HepG2 (cell line): ENCODE data around the gene STX4. TPM values are rescaled to one million over a fixed set of nuclear protein-coding genes. Genes with fewer than 3 reads are reported as not detected.

Experiments used
- CBX5 ChIP-seq: sonication (generic); formaldehyde crosslinking; IDR thresholded peaks from 2 replicates; pipeline ENCODE4 v1.4.0; 2020; ENCODE audit warnings: missing genetic modification reagents, borderline replicate concordance
- CHD2 ChIP-seq: IDR thresholded peaks from 2 replicates; pipeline ENCODE4 v1.6.1; 2011; ENCODE audit warnings: low read depth, low read length, improper control_type of control experiment
- MED13 ChIP-seq: sonication (generic); formaldehyde crosslinking; IDR thresholded peaks from 2 replicates; pipeline ENCODE4 v1.5.0; 2020; ENCODE audit warnings: missing genetic modification reagents
- RXRA ChIP-seq: sonication (generic); formaldehyde crosslinking; IDR thresholded peaks from 2 replicates; pipeline ENCODE4 v1.5.1; 2020; ENCODE audit warnings: missing genetic modification reagents
- ZNF530 ChIP-seq: sonication (generic); formaldehyde crosslinking; IDR thresholded peaks from 2 replicates; pipeline ENCODE4 v1.5.0; 2020; ENCODE audit warnings: low read depth, mild to moderate bottlenecking, missing genetic modification reagents
- ZNF570 ChIP-seq: sonication (generic); formaldehyde crosslinking; IDR thresholded peaks from 2 replicates; pipeline ENCODE4 v1.4.0; 2020; ENCODE audit warnings: mild to moderate bottlenecking, missing genetic modification reagents, borderline replicate concordance
- ZNF746 ChIP-seq: sonication (generic); formaldehyde crosslinking; IDR thresholded peaks from 2 replicates; pipeline ENCODE4 v1.8.0; 2022; ENCODE audit warnings: mild to moderate bottlenecking, missing genetic modification reagents
- ZSCAN20 ChIP-seq: sonication (generic); formaldehyde crosslinking; IDR thresholded peaks from 2 replicates; pipeline ENCODE4 v1.4.0; 2020; ENCODE audit warnings: missing genetic modification reagents, mild to moderate bottlenecking, borderline replicate concordance
- polyA plus RNA-seq, 8 experiments: library from polyadenylated mRNA; depleted of rRNA in 3 of 8; stranded (reverse) in 7 of 8; unstranded in 1 of 8; fragments of >200 nt; fragmentation: Illumina TruSeq in 4 of 8; extraction: Trizol in 4 of 8; gene quantifications; 2 replicates each; pipeline versions ENCODE4 v1.2.1 to v1.2.3, GENCODE V29; 2011 to 2016; ENCODE audit warnings: low read depth in 4 of 8, missing spikeins in 1 of 8, mixed read lengths in 1 of 8; ENCODE audit not compliant: insufficient read depth in 1 of 8
- total RNA-seq, 5 experiments: library from RNA; depleted of rRNA; stranded (reverse); fragments of >200 nt; fragmentation: Illumina TruSeq; extraction: Trizol; gene quantifications; 2 replicates each; pipeline ENCODE4 v1.2.3, GENCODE V29; 2016; ENCODE audit warnings: low read depth in 1 of 5
- TF ChIP-seq, protein P1 (sequence below): sonication (generic); formaldehyde crosslinking; IDR thresholded peaks from 2 replicates; pipeline ENCODE4 v1.4.0; 2020; ENCODE audit warnings: mild to moderate bottlenecking, missing genetic modification reagents
- TF ChIP-seq, protein P2 (sequence below), 2 experiments: fragments of 450-650 bp in 1 of 2; sonication (generic) in 1 of 2; formaldehyde crosslinking; IDR thresholded peaks; 2 replicates each; pipeline versions ENCODE4 v1.5.0 to v1.8.0; 2020 to 2022; ENCODE audit warnings: mild to moderate bottlenecking in 1 of 2, missing genetic modification reagents in 1 of 2
- TF ChIP-seq, protein P3 (sequence below): sonication (generic); formaldehyde crosslinking; IDR thresholded peaks from 2 replicates; pipeline ENCODE4 v1.5.0; 2020; ENCODE audit warnings: missing genetic modification reagents
- TF ChIP-seq, protein P4 (sequence below): sonication (generic); formaldehyde crosslinking; IDR thresholded peaks from 2 replicates; pipeline ENCODE4 v1.4.0; 2020; ENCODE audit warnings: mild to moderate bottlenecking, missing genetic modification reagents
- TF ChIP-seq, protein P5 (sequence below): sonication (generic); formaldehyde crosslinking; conservative IDR thresholded peaks from 2 replicates; pipeline ENCODE4 v1.8.0; 2022; ENCODE audit warnings: mild to moderate bottlenecking, moderate library complexity, missing genetic modification reagents
- TF ChIP-seq, protein P6 (sequence below): sonication (generic); formaldehyde crosslinking; IDR thresholded peaks from 2 replicates; pipeline ENCODE4 v1.8.0; 2022; ENCODE audit warnings: missing genetic modification reagents, low read depth, mild to moderate bottlenecking, borderline replicate concordance

The STX4 gene
- total and polyA plus RNA-seq, 2 of the 13 experiments (the other 11 are each of a cell fraction or from before 2014, with no cell fraction given): 29.2 to 34.6 TPM

DNA sequence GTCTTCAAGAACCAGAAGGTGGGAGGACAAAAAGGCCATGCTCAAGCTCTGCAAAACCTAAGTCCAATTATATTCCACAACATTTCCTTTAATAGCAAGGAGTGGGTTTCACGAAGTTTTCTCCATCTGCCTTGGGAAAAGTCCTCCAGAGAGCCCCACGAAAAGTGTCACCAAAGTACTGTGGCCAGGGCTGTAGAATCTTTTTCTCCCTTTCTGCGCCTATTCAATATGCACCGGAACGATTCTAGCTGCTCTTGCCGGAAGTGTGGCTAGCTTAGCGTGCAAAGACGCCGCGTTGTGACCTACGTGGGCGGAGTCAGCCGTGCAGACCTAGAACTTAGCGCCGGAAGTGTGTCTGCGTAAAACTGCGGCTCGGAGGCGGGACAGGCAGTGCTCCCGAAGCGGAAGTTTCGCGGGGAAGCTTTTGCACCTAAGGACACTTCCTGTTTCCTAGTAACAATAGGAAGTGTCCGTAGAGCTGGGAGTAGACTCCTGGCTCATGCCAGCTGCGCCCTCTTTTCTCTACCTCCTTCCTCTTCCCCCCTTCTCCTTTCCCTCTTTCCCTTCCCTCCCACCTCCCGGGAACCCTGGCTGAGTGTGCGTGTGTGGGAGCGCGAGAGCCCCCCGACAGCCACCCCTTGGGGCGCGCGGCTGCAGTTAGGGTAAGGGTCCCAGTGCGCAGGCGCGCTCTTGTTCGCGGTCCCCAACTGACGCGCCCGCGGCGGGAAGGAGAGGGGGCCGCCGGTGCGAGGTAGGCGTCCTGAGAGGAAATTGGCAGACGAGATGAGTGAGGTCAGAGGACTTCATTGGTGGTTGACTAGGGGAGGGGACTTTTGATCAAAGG, 40.8 kb downstream of the STX4 start, which contains the start of the genes ZNF646 and ZNF668 (continued):
- TF ChIP-seq, protein P1, sequence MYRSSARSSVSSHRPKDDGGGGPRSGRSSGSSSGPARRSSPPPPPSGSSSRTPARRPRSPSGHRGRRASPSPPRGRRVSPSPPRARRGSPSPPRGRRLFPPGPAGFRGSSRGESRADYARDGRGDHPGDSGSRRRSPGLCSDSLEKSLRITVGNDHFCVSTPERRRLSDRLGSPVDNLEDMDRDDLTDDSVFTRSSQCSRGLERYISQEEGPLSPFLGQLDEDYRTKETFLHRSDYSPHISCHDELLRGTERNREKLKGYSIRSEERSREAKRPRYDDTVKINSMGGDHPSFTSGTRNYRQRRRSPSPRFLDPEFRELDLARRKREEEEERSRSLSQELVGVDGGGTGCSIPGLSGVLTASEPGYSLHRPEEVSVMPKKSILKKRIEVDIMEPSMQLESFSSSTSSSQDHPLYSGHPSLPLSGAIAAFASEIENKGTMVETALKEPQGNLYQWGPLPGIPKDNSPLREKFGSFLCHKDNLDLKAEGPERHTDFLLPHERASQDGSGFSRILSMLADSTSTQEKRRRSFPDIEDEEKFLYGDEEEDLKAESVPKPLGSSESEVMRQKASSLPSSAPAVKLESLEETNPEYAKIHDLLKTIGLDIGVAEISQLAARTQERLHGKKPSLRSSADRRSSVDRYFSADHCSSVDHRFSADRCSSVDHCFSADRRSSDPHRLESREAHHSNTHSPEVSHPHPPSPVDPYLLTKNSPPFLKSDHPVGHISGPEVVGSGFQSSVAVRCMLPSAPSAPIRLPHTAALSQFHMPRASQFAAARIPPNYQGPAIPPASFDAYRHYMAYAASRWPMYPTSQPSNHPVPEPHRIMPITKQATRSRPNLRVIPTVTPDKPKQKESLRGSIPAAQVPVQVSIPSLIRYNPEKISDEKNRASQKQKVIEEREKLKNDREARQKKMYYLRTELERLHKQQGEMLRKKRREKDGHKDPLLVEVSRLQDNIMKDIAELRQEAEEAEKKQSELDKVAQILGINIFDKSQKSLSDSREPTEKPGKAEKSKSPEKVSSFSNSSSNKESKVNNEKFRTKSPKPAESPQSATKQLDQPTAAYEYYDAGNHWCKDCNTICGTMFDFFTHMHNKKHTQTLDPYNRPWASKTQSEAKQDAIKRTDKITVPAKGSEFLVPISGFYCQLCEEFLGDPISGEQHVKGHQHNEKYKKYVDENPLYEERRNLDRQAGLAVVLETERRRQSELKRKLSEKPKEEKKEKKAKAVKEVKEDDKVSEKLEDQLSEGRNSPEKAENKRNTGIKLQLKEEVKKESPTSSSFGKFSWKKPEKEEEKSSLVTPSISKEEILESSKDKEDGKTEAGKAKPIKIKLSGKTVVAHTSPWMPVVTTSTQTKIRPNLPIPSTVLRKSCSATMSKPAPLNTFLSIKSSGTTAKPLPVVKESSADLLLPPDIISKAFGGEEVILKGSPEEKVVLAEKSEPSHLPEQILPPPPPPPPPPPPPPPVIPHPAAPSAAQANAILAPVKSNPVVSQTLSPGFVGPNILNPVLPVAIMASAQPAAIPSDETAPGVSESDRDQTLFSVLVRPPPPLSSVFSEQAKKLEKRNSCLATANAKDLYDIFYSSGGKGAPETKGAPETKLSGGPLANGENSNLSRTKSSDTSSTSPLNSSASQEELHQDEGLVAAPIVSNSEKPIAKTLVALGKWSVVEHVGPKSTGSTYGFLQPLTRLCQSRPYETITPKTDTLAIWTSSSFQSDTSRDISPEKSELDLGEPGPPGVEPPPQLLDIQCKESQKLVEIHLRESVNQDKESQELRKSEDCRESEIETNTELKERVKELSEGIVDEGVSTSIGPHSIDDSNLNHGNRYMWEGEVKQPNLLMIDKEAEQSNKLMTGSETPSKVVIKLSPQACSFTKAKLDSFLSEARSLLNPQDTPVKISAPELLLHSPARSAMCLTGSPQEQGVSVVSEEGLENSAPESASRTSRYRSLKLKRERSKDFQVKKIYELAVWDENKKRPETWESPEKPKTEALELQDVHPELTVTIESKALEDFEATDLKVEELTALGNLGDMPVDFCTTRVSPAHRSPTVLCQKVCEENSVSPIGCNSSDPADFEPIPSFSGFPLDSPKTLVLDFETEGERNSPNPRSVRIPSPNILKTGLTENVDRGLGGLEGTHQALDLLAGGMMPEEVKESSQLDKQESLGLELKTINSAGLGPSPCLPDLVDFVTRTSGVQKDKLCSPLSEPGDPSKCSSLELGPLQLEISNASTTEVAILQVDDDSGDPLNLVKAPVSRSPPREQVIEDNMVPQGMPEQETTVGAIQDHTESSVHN (CRISPR knock-in tag): peak; percentile 91; the same call in 1 of the 2 replicates
- TF ChIP-seq MED13 (CRISPR knock-in tag) (peak; percentile 57; the same call in 1 of the 2 replicates), RXRA (CRISPR knock-in tag) (peak; percentile 58), ZNF570 (CRISPR knock-in tag) (no peak), ZNF746 (CRISPR knock-in tag) (0 out of 2 replicates have a peak, but pooled peaks have one; percentile 33), CBX5 (CRISPR knock-in tag) (peak; percentile 57; the same call in 1 of the 2 replicates), ZNF530 (no peak), CHD2 (no peak), ZSCAN20 (CRISPR knock-in tag) (peak; percentile 62; the same call in 1 of the 2 replicates)
- TF ChIP-seq, protein P2, sequence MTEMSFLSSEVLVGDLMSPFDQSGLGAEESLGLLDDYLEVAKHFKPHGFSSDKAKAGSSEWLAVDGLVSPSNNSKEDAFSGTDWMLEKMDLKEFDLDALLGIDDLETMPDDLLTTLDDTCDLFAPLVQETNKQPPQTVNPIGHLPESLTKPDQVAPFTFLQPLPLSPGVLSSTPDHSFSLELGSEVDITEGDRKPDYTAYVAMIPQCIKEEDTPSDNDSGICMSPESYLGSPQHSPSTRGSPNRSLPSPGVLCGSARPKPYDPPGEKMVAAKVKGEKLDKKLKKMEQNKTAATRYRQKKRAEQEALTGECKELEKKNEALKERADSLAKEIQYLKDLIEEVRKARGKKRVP (CRISPR knock-in tag; IDR thresholded peaks at IDR 0.05): peak in 1 of 2 experiments; percentile 10; a peak in 1 of 4 replicates
- TF ChIP-seq, protein P3, sequence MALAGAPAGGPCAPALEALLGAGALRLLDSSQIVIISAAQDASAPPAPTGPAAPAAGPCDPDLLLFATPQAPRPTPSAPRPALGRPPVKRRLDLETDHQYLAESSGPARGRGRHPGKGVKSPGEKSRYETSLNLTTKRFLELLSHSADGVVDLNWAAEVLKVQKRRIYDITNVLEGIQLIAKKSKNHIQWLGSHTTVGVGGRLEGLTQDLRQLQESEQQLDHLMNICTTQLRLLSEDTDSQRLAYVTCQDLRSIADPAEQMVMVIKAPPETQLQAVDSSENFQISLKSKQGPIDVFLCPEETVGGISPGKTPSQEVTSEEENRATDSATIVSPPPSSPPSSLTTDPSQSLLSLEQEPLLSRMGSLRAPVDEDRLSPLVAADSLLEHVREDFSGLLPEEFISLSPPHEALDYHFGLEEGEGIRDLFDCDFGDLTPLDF (CRISPR knock-in tag): peak; percentile 94
- TF ChIP-seq, protein P4, sequence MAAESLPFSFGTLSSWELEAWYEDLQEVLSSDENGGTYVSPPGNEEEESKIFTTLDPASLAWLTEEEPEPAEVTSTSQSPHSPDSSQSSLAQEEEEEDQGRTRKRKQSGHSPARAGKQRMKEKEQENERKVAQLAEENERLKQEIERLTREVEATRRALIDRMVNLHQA (CRISPR knock-in tag): no peak
- TF ChIP-seq, protein P5, sequence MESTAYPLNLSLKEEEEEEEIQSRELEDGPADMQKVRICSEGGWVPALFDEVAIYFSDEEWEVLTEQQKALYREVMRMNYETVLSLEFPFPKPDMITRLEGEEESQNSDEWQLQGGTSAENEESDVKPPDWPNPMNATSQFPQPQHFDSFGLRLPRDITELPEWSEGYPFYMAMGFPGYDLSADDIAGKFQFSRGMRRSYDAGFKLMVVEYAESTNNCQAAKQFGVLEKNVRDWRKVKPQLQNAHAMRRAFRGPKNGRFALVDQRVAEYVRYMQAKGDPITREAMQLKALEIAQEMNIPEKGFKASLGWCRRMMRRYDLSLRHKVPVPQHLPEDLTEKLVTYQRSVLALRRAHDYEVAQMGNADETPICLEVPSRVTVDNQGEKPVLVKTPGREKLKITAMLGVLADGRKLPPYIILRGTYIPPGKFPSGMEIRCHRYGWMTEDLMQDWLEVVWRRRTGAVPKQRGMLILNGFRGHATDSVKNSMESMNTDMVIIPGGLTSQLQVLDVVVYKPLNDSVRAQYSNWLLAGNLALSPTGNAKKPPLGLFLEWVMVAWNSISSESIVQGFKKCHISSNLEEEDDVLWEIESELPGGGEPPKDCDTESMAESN (CRISPR knock-in tag): peak; percentile 55; the same call in 1 of the 2 replicates
- TF ChIP-seq, protein P6, sequence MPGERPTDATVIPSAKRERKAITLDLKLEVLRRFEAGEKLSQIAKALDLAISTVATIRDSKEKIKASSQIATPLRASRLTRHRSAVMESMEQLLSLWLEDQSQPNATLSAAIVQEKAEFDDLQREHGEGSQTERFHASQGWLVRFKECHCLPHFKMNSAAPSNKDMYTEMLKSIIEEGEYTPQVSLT (CRISPR knock-in tag): no peak; the same call in 1 of the 2 replicates
